Measurements from ENCODE around the gene RTP2.
A peak's percentile ranks its signal among the peaks of the same experiment; 100 is the strongest.
"Not testable (repeated sequence)": the region's sequence is repeated elsewhere in the genome, so short reads cannot be mapped to it uniquely, and the experiment has no call there.

The RTP2 gene

DNA sequence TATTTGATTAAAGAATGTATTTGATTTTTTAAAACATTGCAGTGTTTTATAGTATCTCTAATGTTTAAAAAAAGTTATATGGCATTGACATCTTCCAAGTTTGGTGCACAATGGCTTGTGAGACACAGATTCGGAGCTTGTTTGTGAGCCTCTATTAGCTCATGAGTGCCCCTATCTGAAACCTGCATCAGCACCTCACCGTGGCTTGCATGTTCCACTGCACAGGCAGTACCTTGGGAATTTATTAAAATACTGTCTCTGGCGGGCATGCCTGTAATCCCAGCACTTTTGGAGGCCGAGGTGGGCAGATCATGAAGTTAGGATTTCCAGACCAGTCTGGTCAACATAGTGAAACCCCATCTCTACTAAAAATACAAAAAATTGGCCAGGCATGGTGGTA, 6.8 kb upstream of the RTP2 start:
- DNase-seq: no peak

DNA sequence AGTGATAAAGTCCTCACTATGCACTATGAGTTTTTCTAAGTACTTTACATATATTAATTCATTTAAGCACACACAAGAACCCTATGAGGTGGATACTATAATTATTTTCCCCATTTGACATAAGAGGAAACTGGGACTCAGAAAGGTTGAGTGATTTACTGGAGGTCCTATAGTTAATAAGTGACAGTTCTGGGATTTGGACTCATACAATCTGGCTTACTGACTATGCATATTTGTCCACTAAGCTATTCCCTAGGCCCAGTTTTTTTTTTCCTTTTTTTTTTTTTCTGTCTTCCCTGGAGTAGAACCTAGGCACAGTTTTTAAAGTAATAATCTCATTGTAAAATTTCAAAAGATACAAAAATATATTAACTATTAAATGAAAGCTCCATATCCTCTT, 6.3 kb upstream of the RTP2 start:
- no peak for DNase-seq

GRCh38 chr3:187706971-187707370, 4.6 kb upstream of the RTP2 start:
- DNase-seq: no peak

- DNase-seq: no peak
Observed at GRCh38 chr3:187705164-187705563, 2.8 kb upstream of the RTP2 start.

GRCh38 chr3:187700249-187700648, 2.1 kb downstream of the RTP2 start:
- no peak for DNase-seq

- DNase-seq: no peak
Observed at GRCh38 chr3:187698499-187699399, 3.6 kb downstream of the RTP2 start.

GRCh38 chr3:187696021-187696420, 6.3 kb downstream of the RTP2 start:
- no peak for DNase-seq

- no peak for DNase-seq
Observed at GRCh38 chr3:187695449-187695848, 6.9 kb downstream of the RTP2 start.

- DNase-seq: no peak
Observed at GRCh38 chr3:187694801-187695200, 7.6 kb downstream of the RTP2 start.

DNA sequence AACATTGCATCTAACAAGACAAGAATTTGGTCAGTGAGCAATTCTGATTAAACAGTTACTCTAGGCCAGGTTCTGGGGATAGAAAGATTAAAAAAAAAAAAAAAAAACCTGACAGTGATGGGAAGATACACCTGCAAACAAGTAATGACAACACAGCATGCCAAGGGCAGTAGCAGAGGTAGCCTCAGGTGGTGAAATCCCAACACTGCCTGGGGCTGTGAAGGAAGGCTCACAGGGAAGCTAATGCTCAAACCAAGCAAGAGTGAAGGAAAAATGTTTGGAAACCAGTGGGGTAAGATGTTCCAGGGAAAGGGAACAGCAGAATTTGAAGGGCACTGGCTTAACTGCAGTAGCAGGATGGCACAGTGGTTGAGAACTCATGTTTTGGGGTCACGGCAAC, 8.9 kb downstream of the RTP2 start:
- no peak for DNase-seq

DNA sequence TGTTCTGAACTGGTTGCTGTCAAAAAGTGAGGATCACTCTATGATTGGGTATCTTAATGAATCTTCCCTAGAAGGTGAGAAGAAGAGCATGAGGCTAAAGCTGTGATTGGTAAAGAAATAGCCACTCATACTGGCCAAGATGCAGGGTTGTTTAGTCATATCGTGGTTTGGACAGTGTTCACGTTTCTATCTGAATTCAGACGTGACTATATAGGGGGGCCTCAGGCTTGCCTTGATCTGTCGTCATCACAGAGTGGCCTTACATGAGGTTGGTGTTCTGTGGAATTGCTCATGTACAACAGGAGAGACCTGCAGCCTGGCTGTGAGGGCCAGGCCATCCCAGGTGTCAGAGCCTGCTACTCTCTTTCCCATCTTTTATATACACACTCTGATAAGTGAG, 12.4 kb downstream of the RTP2 start:
- DNase-seq: no peak

DNA sequence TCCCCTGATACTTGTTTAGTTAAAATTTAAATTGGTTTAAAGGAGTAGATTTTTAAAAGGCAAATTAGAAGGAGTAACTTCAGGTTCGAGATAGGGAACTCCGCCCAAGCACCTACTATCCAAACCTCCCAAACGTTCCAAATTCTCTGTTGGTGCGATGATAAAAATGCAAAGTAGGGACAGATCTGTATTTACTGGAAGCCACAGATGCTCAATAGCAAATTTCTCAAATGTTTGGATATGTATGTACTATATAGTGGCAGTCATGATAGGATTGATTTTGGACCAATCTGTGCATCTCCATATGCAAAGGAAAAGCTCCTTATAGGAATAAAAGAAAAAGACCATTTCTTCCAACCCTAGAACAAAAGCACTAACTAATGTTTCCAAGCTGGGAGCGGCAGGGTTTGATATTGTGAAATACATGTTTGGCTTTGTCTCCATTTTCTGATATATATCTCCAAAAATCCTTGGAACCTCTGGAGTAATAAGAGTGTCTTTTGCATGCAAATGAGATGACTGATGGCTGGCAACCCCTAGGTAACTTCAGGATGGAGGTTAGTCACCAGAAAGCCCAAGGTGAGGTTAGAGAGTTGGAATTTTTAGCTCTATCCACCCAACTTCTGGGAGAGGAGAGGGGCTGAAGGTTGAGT, 15.6 kb downstream of the RTP2 start:
- DNase-seq: no peak

GRCh38 chr3:187685948-187686347, 16.4 kb downstream of the RTP2 start:
- DNase-seq: no peak

- DNase-seq: no peak
Observed at GRCh38 chr3:187684880-187685279, 17.5 kb downstream of the RTP2 start.

- no peak for DNase-seq
Observed at GRCh38 chr3:187684444-187684843, 17.9 kb downstream of the RTP2 start.

- not testable (repeated sequence) for DNase-seq
Observed at GRCh38 chr3:187681756-187682155, 20.6 kb downstream of the RTP2 start.

GRCh38 chr3:187679638-187680396, 22.5 kb downstream of the RTP2 start:
- DNase-seq: peak; percentile 25

DNA sequence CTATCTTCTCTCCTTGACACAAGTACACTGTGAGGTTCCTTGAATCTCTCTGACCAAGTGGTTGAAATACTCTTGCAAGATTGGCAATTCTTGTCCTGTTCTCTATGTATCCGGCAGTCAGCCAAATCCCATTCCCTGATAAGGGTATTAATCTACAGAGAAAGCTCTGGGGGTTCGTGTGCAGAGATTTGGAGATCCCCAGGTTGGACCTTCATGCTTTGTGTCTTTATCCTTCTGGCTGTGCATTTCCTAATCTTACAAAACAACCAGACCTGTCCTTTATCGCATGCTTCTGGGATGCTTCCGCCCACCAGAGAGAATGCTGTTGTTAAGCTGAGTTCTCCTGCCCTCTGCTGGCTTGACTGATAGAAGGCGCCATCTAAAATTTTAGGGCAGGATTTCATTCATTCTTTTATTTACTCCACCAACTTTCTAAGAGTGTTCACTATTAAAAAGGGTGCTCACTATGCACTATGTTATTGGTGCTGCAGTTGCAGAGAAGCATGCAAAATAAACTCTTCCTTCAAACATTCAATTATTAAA, 23.6 kb downstream of the RTP2 start:
- DNase-seq: peak; percentile 9

GRCh38 chr3:187677604-187678003, 24.8 kb downstream of the RTP2 start:
- no peak for DNase-seq

GRCh38 chr3:187673012-187673411, 29.3 kb downstream of the RTP2 start:
- DNase-seq: no peak

DNA sequence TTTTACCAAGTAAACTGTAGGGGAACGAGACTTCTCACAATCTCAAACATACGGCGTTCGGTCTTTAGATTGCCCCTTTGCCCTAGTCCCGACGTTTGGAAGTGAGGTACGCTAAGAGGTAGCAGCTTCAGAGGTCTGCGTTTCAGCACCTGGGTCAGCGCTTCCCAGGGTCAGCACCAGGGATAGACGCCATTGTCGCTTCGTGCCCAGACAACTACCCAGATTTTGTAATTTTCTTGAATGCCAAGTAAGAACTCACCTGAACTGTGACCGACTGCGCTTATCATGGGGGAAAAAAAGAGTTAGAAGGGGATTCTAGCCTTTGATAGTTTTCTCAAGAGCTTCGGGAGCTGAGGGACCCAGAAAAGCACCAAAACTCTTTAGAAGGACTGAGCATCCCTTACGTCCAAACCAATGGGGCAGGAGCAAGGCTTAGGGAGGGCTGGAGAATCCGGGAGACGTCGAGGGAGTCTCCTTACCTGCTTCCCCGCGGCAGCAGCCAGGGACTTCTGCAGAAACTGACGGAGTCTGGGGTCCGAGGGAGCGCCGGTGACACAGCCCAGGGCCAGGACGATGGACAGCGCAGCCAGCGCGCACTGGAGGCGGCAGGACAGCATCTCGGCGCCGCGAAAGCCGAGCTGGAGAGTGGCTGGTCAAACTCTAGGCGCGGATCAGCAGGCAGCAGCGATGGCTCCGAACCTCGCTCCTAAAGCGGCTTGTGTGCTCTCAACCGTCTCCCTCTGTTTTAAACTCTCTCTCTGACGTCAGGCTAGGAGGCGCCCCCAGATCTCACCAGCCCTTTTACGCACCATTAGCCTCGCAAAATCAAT, 32.5 kb downstream of the RTP2 start, which contains the start of gene SST:
Gene SST (minus strand): TSS at position 720 of the 830 bp plus-strand sequence. CDS start 103 bp downstream, at position 617.
- no peak for DNase-seq

- DNase-seq: no peak
Observed at GRCh38 chr3:187667526-187667925, 34.8 kb downstream of the RTP2 start.
